ENCODE data around the gene LYST.

DNA sequence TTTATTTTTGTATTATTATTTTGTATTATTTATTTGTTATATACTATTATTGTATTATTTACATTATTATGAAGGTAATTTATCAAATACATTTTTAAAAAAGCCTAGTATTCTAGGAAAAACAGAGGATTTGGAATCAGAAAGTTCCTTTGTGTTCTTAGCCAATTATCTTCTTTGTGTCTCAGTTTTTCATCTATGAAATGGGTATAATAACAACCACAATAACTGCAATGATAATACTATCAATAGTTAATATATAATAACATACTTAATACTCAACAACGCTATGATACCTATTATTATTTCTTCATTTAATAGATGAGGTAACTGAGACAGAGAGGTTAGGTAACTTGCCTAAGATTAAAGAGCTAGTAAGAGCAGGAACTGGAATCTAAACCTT lies 136.7 kb downstream of the LYST start:
- TF ChIP-seq EZH2 (IDR thresholded peaks at IDR 0.05) (no peak), POLR2AphosphoS5 (IDR thresholded peaks at IDR 0.05; ENCODE audit: borderline replicate concordance, low read depth, low read length) (no peak)

Measured in SK-N-MC (cell line).